HEK293 (cell line): Measurements from ENCODE around the gene LRP8.
A peak's percentile ranks its signal among the peaks of the same experiment; 100 is the strongest.

Experiments used
- GLI2 ChIP-seq: fragments of 450-650 bp; formaldehyde crosslinking; IDR thresholded peaks from 2 replicates; pipeline ENCODE4; 2017; ENCODE audit warnings: missing biosample characterization, missing genetic modification characterization, low read depth, borderline replicate concordance
- GLI4 ChIP-seq: fragments of 450-650 bp; formaldehyde crosslinking; IDR thresholded peaks from 2 replicates; pipeline ENCODE4 v1.5.1; 2016; ENCODE audit warnings: missing biosample characterization, missing genetic modification characterization
- HOXD13 ChIP-seq: sonication (generic); formaldehyde crosslinking; IDR thresholded peaks from 2 replicates; pipeline ENCODE4 v1.8.0; 2022; ENCODE audit warnings: missing genetic modification reagents, borderline replicate concordance
- OVOL3 ChIP-seq: fragments of 450-650 bp; formaldehyde crosslinking; IDR thresholded peaks from 2 replicates; pipeline ENCODE4 v1.5.1; 2016; ENCODE audit warnings: missing biosample characterization, missing genetic modification characterization
- PRDM4 ChIP-seq: fragments of 450-650 bp; formaldehyde crosslinking; IDR thresholded peaks from 2 replicates; pipeline ENCODE4 v1.5.1; 2017; ENCODE audit warnings: missing biosample characterization, missing genetic modification characterization
- RBAK ChIP-seq: fragments of 450-650 bp; formaldehyde crosslinking; IDR thresholded peaks from 2 replicates; pipeline ENCODE4 v1.5.1; 2016; ENCODE audit warnings: missing biosample characterization, missing genetic modification characterization
- ZBTB20 ChIP-seq: fragments of 450-650 bp; formaldehyde crosslinking; IDR thresholded peaks from 2 replicates; pipeline ENCODE4 v1.5.1; 2016; ENCODE audit warnings: missing biosample characterization, missing genetic modification characterization
- ZBTB26 ChIP-seq: fragments of 450-650 bp; formaldehyde crosslinking; optimal IDR thresholded peaks from 2 replicates; pipeline ENCODE3; 2016; ENCODE audit warnings: missing biosample characterization, mild to moderate bottlenecking, missing genetic modification characterization
- ZBTB48 ChIP-seq: fragments of 450-650 bp; formaldehyde crosslinking; IDR thresholded peaks from 2 replicates; pipeline ENCODE4 v1.5.1; 2016; ENCODE audit warnings: missing biosample characterization, missing genetic modification characterization
- ZBTB7A ChIP-seq: fragments of 450-650 bp; formaldehyde crosslinking; IDR thresholded peaks from 2 replicates; pipeline ENCODE4 v1.5.1; 2016; ENCODE audit warnings: low read depth, missing biosample characterization, missing genetic modification characterization
- ZFHX2 ChIP-seq: fragments of 450-650 bp; formaldehyde crosslinking; conservative IDR thresholded peaks from 2 replicates; pipeline ENCODE4 v1.5.1; 2016; ENCODE audit warnings: missing biosample characterization, missing genetic modification characterization
- ZNF114 ChIP-seq: fragments of 450-650 bp; formaldehyde crosslinking; IDR thresholded peaks from 2 replicates; pipeline ENCODE4 v1.5.0; 2017; ENCODE audit warnings: missing biosample characterization, missing genetic modification characterization
- ZNF148 ChIP-seq: fragments of 450-650 bp; formaldehyde crosslinking; IDR thresholded peaks from 2 replicates; pipeline ENCODE4 v1.5.0; 2017; ENCODE audit warnings: missing biosample characterization, missing genetic modification characterization, borderline replicate concordance
- ZNF155 ChIP-seq: fragments of 450-650 bp; formaldehyde crosslinking; IDR thresholded peaks from 2 replicates; pipeline ENCODE4 v1.5.1; 2016; ENCODE audit warnings: missing biosample characterization, missing genetic modification characterization
- ZNF174 ChIP-seq: fragments of 450-650 bp; formaldehyde crosslinking; IDR thresholded peaks from 2 replicates; pipeline ENCODE4 v1.5.0; 2017; ENCODE audit warnings: missing biosample characterization, mild to moderate bottlenecking, missing genetic modification characterization
- ZNF184 ChIP-seq: fragments of 450-650 bp; IDR thresholded peaks from 2 replicates; pipeline ENCODE4 v1.5.1; 2018; ENCODE audit warnings: missing biosample characterization, mild to moderate bottlenecking, missing genetic modification characterization
- ZNF2 ChIP-seq: fragments of 450-650 bp; formaldehyde crosslinking; IDR thresholded peaks from 2 replicates; pipeline ENCODE4 v1.5.1; 2016; ENCODE audit warnings: missing biosample characterization, missing genetic modification characterization
- ZNF311 ChIP-seq: fragments of 450-650 bp; formaldehyde crosslinking; IDR thresholded peaks from 2 replicates; pipeline ENCODE4 v1.5.1; 2017; ENCODE audit warnings: missing biosample characterization, missing genetic modification characterization, borderline replicate concordance
- ZNF391 ChIP-seq: fragments of 450-650 bp; formaldehyde crosslinking; IDR thresholded peaks from 2 replicates; pipeline ENCODE4 v1.5.1; 2016; ENCODE audit warnings: low read depth, missing biosample characterization, missing genetic modification characterization, borderline replicate concordance
- ZNF394 ChIP-seq: fragments of 450-650 bp; formaldehyde crosslinking; IDR thresholded peaks from 2 replicates; pipeline ENCODE4 v1.5.1; 2016; ENCODE audit warnings: missing biosample characterization, missing genetic modification characterization, mild to moderate bottlenecking, moderate library complexity, borderline replicate concordance
- ZNF473 ChIP-seq: fragments of 450-650 bp; formaldehyde crosslinking; IDR thresholded peaks from 2 replicates; pipeline ENCODE4 v1.5.1; 2017; ENCODE audit warnings: missing biosample characterization, missing genetic modification characterization
- ZNF518A ChIP-seq: fragments of 450-650 bp; formaldehyde crosslinking; conservative IDR thresholded peaks from 2 replicates; pipeline ENCODE4 v1.5.1; 2016; ENCODE audit warnings: low read depth, missing biosample characterization, missing genetic modification characterization
- ZNF544 ChIP-seq: fragments of 450-650 bp; formaldehyde crosslinking; IDR thresholded peaks from 2 replicates; pipeline ENCODE4 v1.5.0; 2017; ENCODE audit warnings: missing biosample characterization, missing genetic modification characterization
- ZNF571 ChIP-seq: fragments of 450-650 bp; formaldehyde crosslinking; IDR thresholded peaks from 2 replicates; pipeline ENCODE4 v1.5.0; 2017; ENCODE audit warnings: missing biosample characterization, missing genetic modification characterization
- ZNF610 ChIP-seq: fragments of 450-650 bp; formaldehyde crosslinking; IDR thresholded peaks from 2 replicates; pipeline ENCODE4 v1.5.1; 2016; ENCODE audit warnings: missing biosample characterization, missing genetic modification characterization, borderline replicate concordance
- ZNF623 ChIP-seq: fragments of 450-650 bp; formaldehyde crosslinking; IDR thresholded peaks from 2 replicates; pipeline ENCODE4 v1.5.1; 2016; ENCODE audit warnings: missing biosample characterization, missing genetic modification characterization
- ZNF692 ChIP-seq: fragments of 450-650 bp; formaldehyde crosslinking; IDR thresholded peaks from 2 replicates; pipeline ENCODE4 v1.5.1; 2016; ENCODE audit warnings: missing biosample characterization, missing genetic modification characterization
- ZNF843 ChIP-seq: fragments of 450-650 bp; formaldehyde crosslinking; IDR thresholded peaks from 2 replicates; pipeline ENCODE4 v1.5.1; 2016; ENCODE audit warnings: missing biosample characterization, missing genetic modification characterization

The LRP8 gene

GRCh38 chr1:53326598-53327181 is 1.2 kb downstream of the LRP8 start (continued):
- TF ChIP-seq PRDM4 (tag by site-specific recombination): no peak
- peak; percentile 84 for TF ChIP-seq ZBTB26 (tag by site-specific recombination)
- no peak for TF ChIP-seq RBAK (tag by site-specific recombination)
- TF ChIP-seq ZNF311 (tag by site-specific recombination): no peak
- TF ChIP-seq GLI2 (tag by site-specific recombination): no peak
- TF ChIP-seq ZNF174: no peak
- TF ChIP-seq ZNF2 (tag by site-specific recombination): 0 out of 2 replicates have a peak, but pooled peaks have one; percentile 55
- TF ChIP-seq OVOL3 (tag by site-specific recombination): no peak
- TF ChIP-seq ZNF571 (tag by site-specific recombination): no peak
- TF ChIP-seq ZNF155: no peak
- TF ChIP-seq ZNF184 (tag by site-specific recombination): peak; percentile 26; the same call in 1 of the 2 replicates
- TF ChIP-seq ZBTB20 (tag by site-specific recombination): peak; percentile 73
- no peak for TF ChIP-seq ZNF394 (tag by site-specific recombination)
- TF ChIP-seq ZNF610 (tag by site-specific recombination): no peak
- peak; percentile 85 for TF ChIP-seq ZNF692
- TF ChIP-seq ZNF544 (tag by site-specific recombination): no peak
- TF ChIP-seq ZNF518A (tag by site-specific recombination): no peak
- no peak for TF ChIP-seq ZNF148 (tag by site-specific recombination)
- no peak for TF ChIP-seq ZFHX2 (tag by site-specific recombination)
- no peak for TF ChIP-seq ZBTB7A (tag by site-specific recombination)
- TF ChIP-seq ZNF623 (tag by site-specific recombination): 0 out of 2 replicates have a peak, but pooled peaks have one; percentile 8
- no peak for TF ChIP-seq ZNF114
- no peak for TF ChIP-seq ZBTB48 (tag by site-specific recombination)
- TF ChIP-seq GLI4 (tag by site-specific recombination): no peak
- TF ChIP-seq ZNF391 (tag by site-specific recombination): no peak
- peak; percentile 19; the same call in 1 of the 2 replicates for TF ChIP-seq ZNF843 (tag by site-specific recombination)
- no peak for TF ChIP-seq HOXD13
- no peak for TF ChIP-seq ZNF473 (tag by site-specific recombination)
